HG03469 (cell line): ENCODE measurements around the gene ZNF394.
"Not testable (repeated sequence)": the region's sequence is repeated elsewhere in the genome, so short reads cannot be mapped to it uniquely, and the experiment has no call there.

Experiments
- ATAC-seq: cut with Tn5 transposase; IDR thresholded peaks from one replicate; pipeline ENCODE4 v1.9.1; 2021; ENCODE audit warnings: mild to moderate bottlenecking, moderate library complexity, moderate number of reproducible peaks; ENCODE audit not compliant: unreplicated experiment

The ZNF394 gene

DNA sequence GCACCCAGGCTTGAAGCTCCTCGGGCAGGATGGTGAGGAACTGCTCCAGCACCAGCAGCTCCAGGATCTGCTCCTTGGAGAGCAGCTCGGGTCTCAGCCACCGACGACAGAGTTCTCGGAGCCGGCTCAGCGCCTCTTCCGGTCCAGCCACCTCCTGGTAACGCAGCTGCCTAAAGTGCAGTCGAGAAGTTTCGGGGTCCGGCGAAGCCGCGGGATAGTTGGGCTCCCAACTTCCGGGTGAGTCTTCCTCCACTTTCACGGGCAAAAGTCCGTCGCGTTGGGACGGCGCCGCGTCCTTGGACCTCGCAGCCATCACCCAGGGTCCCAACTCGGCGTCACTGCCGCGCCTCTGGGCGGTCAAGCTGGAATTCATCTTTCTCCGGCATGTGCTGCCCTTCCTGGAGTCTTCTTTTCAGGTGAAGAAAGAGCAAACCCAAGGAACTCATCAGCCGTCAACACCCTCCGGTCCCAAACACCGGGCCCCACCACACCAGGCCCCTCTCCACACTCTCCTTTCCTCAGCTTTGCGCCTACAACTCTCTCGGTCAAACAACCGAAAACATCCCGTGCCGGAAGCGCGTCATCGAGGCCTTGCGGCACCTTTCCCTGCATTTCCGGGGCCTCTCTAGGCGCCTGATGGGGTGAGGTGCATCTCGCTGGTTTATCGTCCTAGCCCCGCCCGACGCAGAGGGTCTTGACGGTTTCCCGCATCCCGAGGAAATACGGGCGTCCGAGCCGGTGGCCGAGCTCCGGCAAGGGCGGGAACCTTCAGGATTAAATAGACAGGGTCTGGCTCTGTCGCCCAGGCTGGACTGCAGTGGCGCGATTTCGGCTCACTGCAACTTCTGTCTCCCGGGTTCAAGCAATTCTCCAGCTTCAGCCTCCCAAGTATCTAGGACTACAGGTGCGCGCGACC, at the start of gene ZNF394:
TSS of gene ZNF394 (minus strand) at position 561 of the 916 bp plus-strand sequence. CDS start at position 373, 188 bp downstream.
- peak; percentile 32 for ATAC-seq

DNA sequence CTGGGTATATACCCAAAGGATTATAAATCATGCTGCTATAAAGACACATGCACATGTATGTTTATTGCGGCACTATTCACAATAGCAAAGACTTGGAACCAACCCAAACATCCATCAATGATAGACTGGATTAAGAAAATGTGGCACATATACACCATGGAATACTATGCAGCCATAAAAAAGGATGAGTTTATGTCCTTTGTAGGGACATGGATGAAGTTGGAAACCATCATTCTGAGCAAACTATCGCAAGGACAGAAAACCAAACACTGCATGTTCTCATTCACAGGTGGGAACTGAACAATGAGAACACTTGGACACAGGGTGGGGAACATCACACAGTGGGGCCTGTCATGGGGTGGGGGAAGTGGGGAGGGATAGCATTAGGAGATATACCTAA, 49.5 kb upstream of the ZNF394 start:
- ATAC-seq: not testable (repeated sequence)

DNA sequence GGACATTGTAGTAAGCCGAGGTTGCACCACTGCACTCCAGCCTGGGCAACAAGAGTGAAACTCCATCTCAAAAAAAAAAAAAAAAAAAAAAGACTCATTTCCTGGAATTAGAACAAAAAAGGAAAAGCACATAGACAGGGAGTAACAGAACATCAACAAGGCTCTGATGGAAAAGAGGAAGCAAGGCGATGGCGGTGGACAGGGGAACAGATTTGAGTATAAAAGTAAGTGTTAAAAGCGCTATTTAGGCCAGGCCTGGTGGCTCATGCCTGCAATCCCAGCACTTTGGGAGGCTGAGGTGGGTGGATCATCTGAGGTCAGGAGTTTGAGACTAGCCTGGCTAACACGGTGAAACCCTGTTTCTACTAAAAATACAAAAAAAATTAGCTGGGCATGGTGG, 45.2 kb upstream of the ZNF394 start:
- ATAC-seq: not testable (repeated sequence)

DNA sequence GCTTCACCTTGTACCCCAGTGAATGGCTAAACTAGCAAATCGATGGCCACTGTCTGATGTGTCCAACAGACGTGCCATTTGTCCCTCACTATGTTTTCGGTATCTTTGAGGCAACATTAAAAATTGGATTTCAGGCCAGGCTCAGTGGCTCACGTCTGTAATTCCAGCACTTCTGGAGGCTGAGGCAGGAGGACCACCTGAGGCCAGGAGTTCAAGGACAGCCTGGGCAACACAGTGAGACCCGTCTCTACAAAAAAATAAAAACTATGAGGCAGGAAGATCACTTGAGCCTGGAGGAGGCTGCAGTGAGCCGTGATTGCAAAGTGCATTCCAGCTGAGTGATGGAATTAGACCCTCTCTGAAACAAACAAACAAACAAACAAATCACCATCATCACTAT, 43.8 kb upstream of the ZNF394 start:
- no peak for ATAC-seq

DNA sequence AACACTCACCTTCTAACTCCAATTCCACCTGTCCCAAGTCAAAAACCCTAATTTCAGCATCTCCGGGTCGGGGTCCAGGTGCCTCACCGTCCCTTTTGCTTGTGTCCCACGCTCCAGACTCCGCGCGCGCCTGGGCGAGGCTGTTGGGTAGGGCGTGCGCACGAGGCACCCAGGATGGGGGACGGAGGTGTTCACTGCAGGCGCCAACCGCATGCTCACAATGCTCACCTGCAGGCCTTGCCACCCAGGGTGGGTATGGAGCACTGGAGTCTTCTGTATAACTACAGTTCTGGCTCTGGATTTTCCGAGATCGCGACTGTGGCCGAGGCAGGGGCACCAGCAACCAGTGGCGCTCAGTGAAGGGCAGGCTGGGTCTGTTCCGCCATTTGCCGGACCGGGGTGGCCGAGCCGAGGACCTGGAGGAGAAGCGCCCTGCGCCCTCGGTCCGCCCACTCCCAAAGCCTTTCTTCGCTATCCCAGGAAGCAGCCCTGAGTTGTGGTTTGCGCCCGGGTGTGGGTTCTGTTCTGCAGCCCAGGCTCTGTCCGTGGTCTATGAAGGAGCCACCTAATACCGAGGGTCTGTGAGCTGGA, 43.1 kb upstream of the ZNF394 start:
- no peak for ATAC-seq

DNA sequence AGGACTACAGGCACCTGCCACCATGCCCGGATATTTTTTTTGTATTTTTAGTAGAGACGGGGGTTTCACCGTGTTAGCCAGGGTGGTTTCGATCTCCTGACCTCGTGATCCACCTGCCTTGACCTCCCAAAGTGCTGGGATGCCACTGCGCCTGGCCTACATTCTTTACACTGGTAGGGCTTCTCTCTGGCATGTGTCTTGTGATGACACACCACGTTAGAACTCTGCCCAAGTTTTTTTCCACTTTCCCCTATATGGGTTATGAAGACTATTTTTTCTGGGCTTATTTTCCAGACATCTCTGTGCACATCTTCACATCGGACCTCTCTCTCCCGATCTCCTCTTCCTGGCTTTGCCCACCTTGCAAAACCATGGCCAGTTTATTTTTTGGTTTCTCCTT, 41.1 kb upstream of the ZNF394 start:
- ATAC-seq: no peak

DNA sequence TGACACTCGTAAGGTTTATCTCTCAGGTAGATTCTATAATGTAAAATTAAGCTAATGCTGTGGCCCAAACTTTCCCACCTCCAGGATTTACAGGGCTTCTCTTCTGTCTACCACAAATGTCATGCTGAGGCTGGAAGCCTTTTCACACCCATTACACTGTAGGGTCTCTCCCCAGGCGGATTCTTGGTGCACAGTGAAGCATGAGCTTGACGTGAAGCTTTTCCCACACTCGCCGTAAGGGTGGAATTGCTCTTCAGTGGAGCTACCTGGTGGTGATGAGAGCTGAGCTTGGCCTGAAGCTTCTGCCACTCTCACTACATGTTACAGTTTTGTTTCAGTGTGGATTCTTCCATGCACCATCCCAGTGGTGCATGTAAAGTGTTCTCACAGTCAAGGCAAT, 40.5 kb upstream of the ZNF394 start:
- no peak for ATAC-seq

DNA sequence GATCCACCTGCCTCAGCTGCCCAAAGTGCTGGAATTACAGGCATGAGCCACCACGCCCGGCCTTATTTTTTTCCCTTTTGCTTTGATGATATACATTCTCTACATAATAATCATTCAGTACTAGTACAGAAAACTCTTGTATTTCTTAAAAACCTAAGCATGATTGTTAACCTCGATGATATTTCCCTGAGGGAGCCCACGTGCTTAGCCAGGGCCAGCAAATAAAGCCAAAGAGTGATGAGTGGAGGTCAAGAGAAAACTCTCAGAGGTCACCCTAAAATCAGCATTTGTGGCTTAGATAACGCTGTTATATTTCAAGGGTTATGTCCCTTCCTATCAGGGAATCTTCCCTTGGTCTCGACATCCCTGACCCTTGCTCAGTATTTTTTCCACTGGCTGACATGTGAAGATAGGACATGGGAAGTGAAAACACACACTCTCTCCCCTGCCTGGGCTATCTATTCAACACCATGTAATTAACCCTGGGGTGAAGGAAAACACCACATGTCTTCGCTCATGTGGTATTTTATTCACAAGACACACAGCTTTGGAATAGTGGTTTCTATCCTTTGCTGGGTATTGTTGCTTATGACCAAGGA, 39.2 kb upstream of the ZNF394 start:
- ATAC-seq: no peak

DNA sequence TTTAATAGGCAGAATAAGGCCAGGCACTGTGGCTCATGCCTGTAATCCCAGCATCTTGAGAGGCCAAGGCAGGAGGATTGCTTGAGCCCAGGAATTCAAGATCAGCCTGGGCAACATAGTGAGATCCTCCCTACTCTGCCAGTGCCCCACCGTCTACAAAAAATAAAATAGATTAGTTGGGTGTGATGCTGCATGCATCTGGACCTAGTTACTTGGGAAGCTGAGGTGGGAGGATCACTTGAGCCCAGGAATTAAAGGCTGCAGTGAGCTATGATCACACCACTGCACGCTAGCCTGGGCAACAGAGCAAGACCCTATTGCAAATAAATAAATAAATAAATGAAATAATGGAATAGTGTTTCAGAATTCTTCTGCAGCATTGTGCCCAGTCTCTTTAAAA, 35.6 kb upstream of the ZNF394 start:
- ATAC-seq: no peak

DNA sequence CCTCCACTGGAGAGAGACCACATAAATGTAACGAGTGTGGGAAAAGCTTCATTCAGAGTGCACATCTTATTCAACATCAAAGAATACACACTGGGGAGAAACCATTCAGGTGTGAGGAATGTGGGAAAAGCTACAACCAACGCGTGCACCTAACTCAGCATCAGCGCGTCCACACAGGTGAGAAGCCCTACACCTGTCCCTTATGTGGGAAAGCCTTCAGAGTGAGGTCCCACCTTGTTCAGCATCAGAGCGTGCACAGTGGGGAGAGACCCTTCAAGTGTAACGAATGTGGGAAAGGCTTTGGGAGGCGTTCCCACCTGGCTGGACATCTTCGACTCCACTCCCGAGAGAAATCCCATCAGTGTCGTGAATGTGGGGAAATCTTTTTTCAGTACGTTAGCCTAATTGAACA, 31.3 kb upstream of the ZNF394 start:
- no peak for ATAC-seq

DNA sequence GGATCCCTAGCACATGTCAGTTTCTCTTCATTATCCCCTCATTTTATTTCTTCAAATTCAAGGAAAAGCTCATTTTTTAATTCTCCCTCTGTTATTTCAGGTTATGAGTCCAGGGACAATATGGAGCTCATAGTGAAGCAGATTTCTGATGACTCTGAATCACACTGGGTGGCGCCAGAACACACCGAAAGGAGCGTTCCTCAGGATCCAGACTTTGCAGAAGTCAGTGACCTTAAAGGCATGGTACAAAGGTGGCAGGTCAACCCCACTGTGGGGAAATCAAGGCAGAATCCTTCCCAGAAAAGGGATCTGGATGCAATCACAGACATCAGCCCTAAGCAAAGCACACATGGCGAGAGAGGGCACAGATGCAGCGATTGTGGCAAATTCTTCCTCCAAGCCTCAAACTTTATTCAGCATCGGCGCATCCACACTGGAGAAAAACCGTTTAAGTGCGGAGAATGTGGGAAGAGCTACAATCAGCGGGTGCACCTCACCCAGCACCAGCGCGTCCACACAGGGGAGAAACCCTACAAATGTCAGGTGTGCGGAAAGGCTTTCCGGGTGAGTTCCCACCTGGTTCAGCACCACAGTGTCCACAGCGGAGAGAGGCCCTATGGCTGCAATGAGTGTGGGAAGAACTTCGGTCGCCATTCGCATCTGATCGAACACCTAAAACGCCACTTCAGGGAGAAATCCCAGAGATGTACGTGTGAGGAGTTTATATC, 25.8 kb upstream of the ZNF394 start:
- no peak for ATAC-seq

DNA sequence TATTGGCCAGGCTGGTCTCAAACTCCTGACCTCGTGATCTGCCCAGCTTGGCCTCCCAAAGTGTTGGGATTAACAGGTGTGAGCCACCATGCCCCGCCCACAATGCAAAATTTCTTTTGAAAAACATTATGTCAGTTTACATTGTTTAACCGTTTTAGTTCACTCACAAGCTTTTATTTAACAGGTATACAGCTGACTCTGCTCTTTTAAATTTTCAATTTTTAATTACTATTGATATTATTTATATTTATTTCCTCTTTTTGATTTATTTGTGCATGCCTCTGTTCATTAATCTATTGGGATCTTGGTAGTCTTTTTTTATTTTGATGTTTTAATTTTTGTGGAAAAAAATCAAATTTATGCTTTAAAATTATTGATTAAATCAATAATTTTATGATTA, 21.3 kb upstream of the ZNF394 start:
- no peak for ATAC-seq

DNA sequence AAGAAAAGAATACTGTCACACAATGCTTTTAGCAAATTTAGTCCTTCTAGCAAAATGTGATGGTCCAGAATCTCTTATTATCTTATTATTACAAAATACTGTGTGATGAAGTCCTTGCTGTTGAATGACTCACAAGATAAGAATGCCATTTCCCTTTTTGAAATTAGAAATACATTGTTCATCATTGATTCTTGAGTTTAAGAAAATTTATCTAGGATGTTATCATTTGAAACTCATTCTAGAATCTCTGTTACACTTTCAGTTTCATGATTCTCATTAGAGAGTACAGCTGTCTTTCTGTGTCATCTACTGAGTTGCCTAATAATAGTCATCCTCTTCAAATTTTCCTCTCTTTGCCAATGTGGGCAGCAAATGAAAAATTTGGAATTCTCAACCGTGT, 14.0 kb upstream of the ZNF394 start:
- ATAC-seq: no peak

DNA sequence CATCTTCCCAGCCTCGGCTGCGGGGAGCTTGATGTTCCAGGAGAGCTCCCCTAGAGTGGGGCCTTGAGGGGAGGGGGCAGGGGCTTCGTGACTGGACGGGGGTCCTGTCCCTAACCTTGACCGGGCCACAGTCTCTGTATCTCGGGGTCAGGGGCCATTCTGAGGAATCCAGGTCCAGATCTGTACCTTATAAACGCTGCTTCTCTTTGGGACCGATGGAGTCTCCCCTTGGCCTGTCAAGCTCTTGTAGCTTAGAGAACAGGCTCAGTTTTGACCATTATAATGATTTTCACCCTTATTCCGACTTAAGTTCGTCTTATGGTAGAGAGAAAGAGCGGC, 5.2 kb upstream of the ZNF394 start:
- ATAC-seq: no peak

DNA sequence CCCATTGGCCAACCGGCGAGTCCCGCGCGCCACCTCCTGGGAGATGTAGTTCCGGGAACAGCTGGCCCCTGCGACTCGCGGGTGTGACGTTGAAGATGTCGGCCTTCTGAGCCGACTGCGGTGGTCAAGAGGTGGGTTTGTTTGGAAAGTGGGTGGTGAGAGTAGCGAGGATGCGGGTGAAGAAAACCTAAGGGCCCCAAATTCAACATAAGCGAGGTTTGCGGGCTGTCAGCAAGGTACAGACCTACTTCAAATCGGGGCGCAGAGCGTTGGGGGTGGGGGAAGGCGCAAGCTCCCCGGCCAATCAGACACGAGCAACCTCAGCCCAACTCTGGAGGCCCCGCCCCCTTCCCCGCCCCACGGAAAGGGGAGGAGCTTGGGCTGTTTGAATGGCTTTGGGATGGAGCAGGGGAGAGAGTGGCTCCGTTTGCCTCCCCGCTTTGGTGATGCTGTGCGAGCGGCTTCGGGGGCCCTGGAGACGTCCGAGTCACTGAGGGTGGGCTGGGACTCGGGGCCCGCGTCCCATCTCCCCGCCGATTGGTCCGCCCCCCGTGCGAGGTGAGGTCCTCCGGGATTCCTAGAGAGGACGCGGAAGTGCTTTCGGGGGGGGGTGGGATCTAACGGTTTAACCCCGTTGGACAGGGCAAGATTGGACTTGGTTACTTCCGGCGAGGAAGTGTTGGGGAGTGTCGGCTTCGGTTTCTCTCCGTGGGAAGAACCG, 4.7 kb upstream of the ZNF394 start, which contains the start of gene ZKSCAN5:
TSS of gene ZKSCAN5 (plus strand) at position 60 of the 721 bp plus-strand sequence. CDS start 1,383 bp downstream, outside the sequence.
- ATAC-seq: peak; percentile 64

DNA sequence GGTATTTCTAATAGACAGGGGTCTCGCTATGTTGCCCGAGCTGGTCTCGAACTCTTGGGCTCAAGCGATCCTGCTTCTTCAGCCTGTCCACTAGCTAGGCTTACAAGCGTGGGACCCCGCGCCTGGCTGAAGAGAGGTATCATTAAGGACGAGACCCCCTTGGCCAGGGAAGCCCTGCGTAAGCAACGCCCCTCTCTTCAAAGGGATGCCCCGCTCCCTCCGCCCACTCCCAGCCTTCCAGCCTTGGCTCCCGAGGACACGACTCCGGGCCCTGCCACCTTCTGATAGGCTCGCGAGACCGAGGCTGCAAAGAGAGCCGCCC, 4.2 kb upstream of the ZNF394 start:
- ATAC-seq: no peak

DNA sequence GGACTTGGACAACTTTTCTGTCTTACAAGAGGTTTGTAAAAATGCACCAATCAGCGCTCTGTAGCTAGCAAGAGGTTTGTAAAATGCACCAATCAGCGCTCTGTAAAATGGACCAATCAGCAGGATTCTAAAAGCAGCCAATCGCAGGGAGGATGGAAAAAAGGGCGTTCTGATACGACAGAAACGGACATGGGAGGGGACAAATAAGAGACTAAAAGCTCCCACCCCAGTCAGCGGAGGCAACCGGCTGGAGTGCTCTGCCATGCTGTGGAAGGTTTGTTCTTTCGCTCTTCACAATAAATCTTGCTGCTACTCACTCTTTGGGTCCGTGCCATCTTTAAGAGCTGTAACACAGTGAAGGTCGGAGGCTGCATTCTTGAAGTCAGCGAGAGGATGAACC, 1.2 kb upstream of the ZNF394 start:
- not testable (repeated sequence) for ATAC-seq

DNA sequence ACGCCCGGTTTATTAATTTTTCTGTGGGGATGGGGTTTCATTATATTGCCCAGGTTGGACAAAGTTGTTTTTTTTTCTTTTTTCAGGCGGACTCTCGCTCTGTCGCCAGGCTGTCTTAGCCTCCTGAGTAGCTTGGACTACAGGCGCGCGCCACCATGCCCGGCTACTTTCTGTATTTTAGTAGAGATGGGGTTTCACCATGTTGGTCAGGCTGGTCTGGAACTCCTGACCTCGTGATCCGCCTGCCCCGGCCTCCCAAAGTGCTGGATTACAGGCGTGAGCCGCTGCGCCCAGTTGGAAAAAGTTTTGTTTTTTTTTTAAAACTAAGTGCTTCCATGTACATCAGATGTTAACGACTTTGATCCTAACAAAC, 542 bp upstream of the ZNF394 start:
- ATAC-seq: no peak

DNA sequence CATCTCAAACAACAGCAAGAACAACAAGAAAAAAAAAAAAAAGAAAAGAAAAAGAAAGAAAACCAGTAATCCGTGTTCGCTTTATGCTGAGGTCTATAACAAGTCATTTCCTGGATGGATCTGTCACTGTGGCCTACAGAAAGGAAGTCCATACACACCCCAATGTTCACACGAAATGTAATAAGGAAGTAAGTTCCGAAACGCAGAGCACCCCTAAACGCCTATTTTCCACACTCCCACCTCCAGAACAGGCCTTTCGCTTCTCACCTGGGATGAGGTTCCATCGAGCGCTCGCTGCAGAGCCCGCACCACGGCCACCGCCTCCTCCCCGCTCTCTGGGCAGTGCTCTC, 735 bp downstream of the ZNF394 start:
- ATAC-seq: peak; percentile 5

DNA sequence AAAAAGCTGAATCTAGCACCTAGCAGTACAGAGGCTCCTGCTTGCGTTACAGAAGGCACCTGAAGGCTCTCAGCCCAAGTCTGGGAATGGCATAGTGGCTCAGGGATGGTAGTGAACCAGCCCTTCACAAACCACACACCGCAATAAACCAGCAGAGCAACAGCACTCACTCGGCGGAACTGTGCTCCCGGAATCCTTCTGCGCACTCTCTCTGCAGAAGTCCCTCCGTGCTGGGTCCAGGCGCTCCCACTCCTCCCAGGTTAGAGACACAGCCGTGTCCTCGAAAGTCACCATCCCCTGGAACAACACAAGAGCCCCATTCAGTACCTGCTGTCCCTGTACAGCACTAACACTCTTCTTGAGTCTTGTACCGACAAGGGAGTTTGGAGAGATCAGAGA, 1.5 kb downstream of the ZNF394 start:
- ATAC-seq: no peak
